HepG2 (cell line): ENCODE results near the gene MFNG. TPM values are rescaled to one million over a fixed set of nuclear protein-coding genes. Genes with fewer than 3 reads are reported as not detected.

Experiments used
- ATAD3A ChIP-seq: sonication (generic); formaldehyde crosslinking; IDR thresholded peaks from 2 replicates; pipeline ENCODE4 v1.4.0; 2020; ENCODE audit warnings: missing genetic modification reagents
- DMAP1 ChIP-seq: IDR thresholded peaks from 2 replicates; pipeline ENCODE4 v1.6.1; 2016
- FOXM1 ChIP-seq: sonication (generic); formaldehyde crosslinking; IDR thresholded peaks from 2 replicates; pipeline ENCODE4 v1.5.0; 2020; ENCODE audit warnings: missing genetic modification reagents
- HES4 ChIP-seq: sonication (generic); formaldehyde crosslinking; IDR thresholded peaks from 2 replicates; pipeline ENCODE4 v1.9.0; 2021; ENCODE audit warnings: mild to moderate bottlenecking, missing genetic modification reagents, borderline replicate concordance
- HNRNPL ChIP-seq: fragments of 200-400 bp; formaldehyde crosslinking; IDR thresholded peaks from 2 replicates; pipeline ENCODE4 v1.6.1; 2017; ENCODE audit warnings: mild to moderate bottlenecking, low read depth, low read length
- IKZF4 ChIP-seq: sonication (generic); formaldehyde crosslinking; IDR thresholded peaks from 2 replicates; pipeline ENCODE4 v1.5.1; 2020; ENCODE audit warnings: borderline replicate concordance, mild to moderate bottlenecking, low read depth, missing genetic modification reagents; ENCODE audit errors: not compliant biosample characterization
- JUN ChIP-seq: sonication (generic); formaldehyde crosslinking; IDR thresholded peaks from 2 replicates; pipeline ENCODE4 v1.4.0; 2020; ENCODE audit warnings: mild to moderate bottlenecking, missing genetic modification reagents
- NFE2L1 ChIP-seq: sonication (generic); formaldehyde crosslinking; IDR thresholded peaks from 2 replicates; pipeline ENCODE4 v1.4.0; 2020; ENCODE audit warnings: missing genetic modification reagents, mild to moderate bottlenecking, borderline replicate concordance
- NR3C1 ChIP-seq: sonication (generic); formaldehyde crosslinking; IDR thresholded peaks from 2 replicates; pipeline ENCODE4 v1.4.0; 2020; ENCODE audit warnings: missing genetic modification reagents
- PAWR ChIP-seq: sonication (generic); formaldehyde crosslinking; IDR thresholded peaks from 2 replicates; pipeline ENCODE4 v1.4.0; 2020; ENCODE audit warnings: missing genetic modification reagents, mild to moderate bottlenecking, borderline replicate concordance
- PAX8 ChIP-seq: sonication (generic); formaldehyde crosslinking; IDR thresholded peaks from 2 replicates; pipeline ENCODE4 v1.8.0; 2022; ENCODE audit warnings: mild to moderate bottlenecking, missing genetic modification reagents, borderline replicate concordance
- PLRG1 ChIP-seq: fragments of 450-650 bp; conservative IDR thresholded peaks from 2 replicates; pipeline ENCODE4 v1.6.1; 2016
- POGZ ChIP-seq: sonication (generic); formaldehyde crosslinking; IDR thresholded peaks from 2 replicates; pipeline ENCODE4 v1.4.0; 2020; ENCODE audit warnings: mild to moderate bottlenecking, missing genetic modification reagents
- RCOR2 ChIP-seq: IDR thresholded peaks from 2 replicates; pipeline ENCODE4 v1.6.1; 2016; ENCODE audit warnings: missing biosample characterization, missing genetic modification reagents
- REXO4 ChIP-seq: sonication (generic); formaldehyde crosslinking; IDR thresholded peaks from 2 replicates; pipeline ENCODE4 v1.8.0; 2022; ENCODE audit warnings: missing genetic modification reagents, mild to moderate bottlenecking, borderline replicate concordance
- RFXANK ChIP-seq: IDR thresholded peaks from 2 replicates; pipeline ENCODE4 v1.6.1; 2016
- SIN3B ChIP-seq: fragments of 150-350 bp; IDR thresholded peaks from 2 replicates; pipeline ENCODE4 v1.6.1; 2014; ENCODE audit warnings: low read length
- ZNF253 ChIP-seq: sonication (generic); formaldehyde crosslinking; IDR thresholded peaks from 2 replicates; pipeline ENCODE4 v1.8.0; 2022; ENCODE audit warnings: mild to moderate bottlenecking, missing genetic modification reagents, borderline replicate concordance
- ZNF510 ChIP-seq: sonication (generic); formaldehyde crosslinking; IDR thresholded peaks from 2 replicates; pipeline ENCODE4 v1.4.0; 2020; ENCODE audit warnings: low read depth, mild to moderate bottlenecking, missing genetic modification reagents
- ZNF552 ChIP-seq: sonication (generic); formaldehyde crosslinking; IDR thresholded peaks from 2 replicates; pipeline ENCODE4 v1.9.0; 2022; ENCODE audit warnings: missing genetic modification reagents, mild to moderate bottlenecking, borderline replicate concordance
- ZNF766 ChIP-seq: sonication (generic); formaldehyde crosslinking; IDR thresholded peaks from 2 replicates; pipeline ENCODE4 v1.5.0; 2020; ENCODE audit warnings: missing genetic modification reagents, borderline replicate concordance
- ZNF883 ChIP-seq: sonication (generic); formaldehyde crosslinking; IDR thresholded peaks from 2 replicates; pipeline ENCODE4 v1.5.1; 2020; ENCODE audit warnings: mild to moderate bottlenecking, missing genetic modification reagents; ENCODE audit errors: not compliant biosample characterization
- polyA plus RNA-seq, 8 experiments: library from polyadenylated mRNA; depleted of rRNA in 3 of 8; stranded (reverse) in 7 of 8; unstranded in 1 of 8; fragments of >200 nt; fragmentation: Illumina TruSeq in 4 of 8; extraction: Trizol in 4 of 8; gene quantifications; 2 replicates each; pipeline versions ENCODE4 v1.2.1 to v1.2.3, GENCODE V29; 2011 to 2016; ENCODE audit warnings: low read depth in 4 of 8, missing spikeins in 1 of 8, mixed read lengths in 1 of 8; ENCODE audit not compliant: insufficient read depth in 1 of 8
- total RNA-seq, 5 experiments: library from RNA; depleted of rRNA; stranded (reverse); fragments of >200 nt; fragmentation: Illumina TruSeq; extraction: Trizol; gene quantifications; 2 replicates each; pipeline ENCODE4 v1.2.3, GENCODE V29; 2016; ENCODE audit warnings: low read depth in 1 of 5
- TF ChIP-seq, protein P1 (sequence below): sonication (generic); formaldehyde crosslinking; IDR thresholded peaks from 2 replicates; pipeline ENCODE4 v1.4.0; 2020; ENCODE audit warnings: missing genetic modification reagents
- TF ChIP-seq, protein P2 (sequence below): sonication (generic); formaldehyde crosslinking; IDR thresholded peaks from 2 replicates; pipeline ENCODE4 v1.8.1; 2023; ENCODE audit warnings: mild to moderate bottlenecking, inconsistent platforms, moderate library complexity, missing genetic modification reagents, borderline replicate concordance

The MFNG gene
- total and polyA plus RNA-seq, 2 of the 13 experiments (the other 11 are each of a cell fraction or from before 2014, with no cell fraction given) = 1.0 to 11.7 TPM

DNA sequence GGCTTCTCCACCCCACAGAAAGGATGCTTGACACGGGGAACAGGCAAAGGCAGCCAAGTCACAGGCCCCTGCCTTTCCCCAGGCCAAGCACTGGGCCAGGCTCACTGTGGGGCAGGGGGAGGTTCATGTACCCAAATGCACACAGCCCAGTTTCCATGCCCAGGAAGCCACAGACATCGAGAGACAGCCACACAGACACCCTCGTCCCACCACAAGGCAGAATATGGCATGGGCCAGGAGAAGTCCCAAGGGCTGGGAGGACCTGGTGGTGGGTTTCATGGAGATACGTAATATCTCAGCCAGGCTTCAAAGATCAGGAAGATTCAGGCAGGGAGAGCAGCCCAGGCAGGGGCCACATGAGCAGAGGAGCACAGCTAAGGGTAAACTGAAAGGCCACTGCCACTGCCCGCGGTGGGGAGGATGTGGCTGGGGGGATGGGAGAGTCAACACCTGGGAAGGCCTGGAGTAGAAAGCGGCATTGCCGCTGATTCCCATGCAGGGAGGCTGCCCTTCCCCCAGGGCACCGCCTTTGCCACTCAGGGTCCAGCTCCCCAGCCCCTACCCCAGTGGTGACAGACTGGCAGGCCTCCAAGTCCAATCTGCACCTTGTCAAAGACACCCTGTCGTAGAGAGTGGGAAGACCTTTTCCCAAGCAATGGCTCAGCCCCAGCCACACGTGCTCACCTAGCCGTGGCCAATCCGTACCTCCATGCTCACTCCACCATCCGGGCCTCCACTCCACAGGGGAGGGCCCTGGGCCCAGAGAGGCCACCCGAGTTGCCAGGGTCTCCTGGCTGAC, 2.4 kb upstream of the MFNG start (continued):
- TF ChIP-seq, protein P1, sequence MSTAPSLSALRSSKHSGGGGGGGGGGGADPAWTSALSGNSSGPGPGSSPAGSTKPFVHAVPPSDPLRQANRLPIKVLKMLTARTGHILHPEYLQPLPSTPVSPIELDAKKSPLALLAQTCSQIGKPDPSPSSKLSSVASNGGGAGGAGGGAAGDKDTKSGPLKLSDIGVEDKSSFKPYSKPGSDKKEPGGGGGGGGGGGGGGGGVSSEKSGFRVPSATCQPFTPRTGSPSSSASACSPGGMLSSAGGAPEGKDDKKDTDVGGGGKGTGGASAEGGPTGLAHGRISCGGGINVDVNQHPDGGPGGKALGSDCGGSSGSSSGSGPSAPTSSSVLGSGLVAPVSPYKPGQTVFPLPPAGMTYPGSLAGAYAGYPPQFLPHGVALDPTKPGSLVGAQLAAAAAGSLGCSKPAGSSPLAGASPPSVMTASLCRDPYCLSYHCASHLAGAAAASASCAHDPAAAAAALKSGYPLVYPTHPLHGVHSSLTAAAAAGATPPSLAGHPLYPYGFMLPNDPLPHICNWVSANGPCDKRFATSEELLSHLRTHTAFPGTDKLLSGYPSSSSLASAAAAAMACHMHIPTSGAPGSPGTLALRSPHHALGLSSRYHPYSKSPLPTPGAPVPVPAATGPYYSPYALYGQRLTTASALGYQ (CRISPR knock-in tag) = no peak
- no peak for TF ChIP-seq RFXANK (CRISPR knock-in tag)
- TF ChIP-seq ZNF253 (CRISPR knock-in tag) = no peak
- no peak for TF ChIP-seq ZNF552 (CRISPR knock-in tag)
- no peak for TF ChIP-seq NR3C1 (CRISPR knock-in tag)
- no peak for TF ChIP-seq NFE2L1 (CRISPR knock-in tag)
- TF ChIP-seq JUN (CRISPR knock-in tag) = 0 out of 2 replicates have a peak, but pooled peaks have one; percentile 23
- TF ChIP-seq ZNF883 (CRISPR knock-in tag) = peak; percentile 43
- TF ChIP-seq ATAD3A (CRISPR knock-in tag) = no peak
- no peak for TF ChIP-seq DMAP1 (CRISPR knock-in tag)
- TF ChIP-seq POGZ (CRISPR knock-in tag) = no peak
- TF ChIP-seq HES4 = no peak
- peak; percentile 95 for TF ChIP-seq HNRNPL
- no peak for TF ChIP-seq PLRG1
- TF ChIP-seq ZNF510 (CRISPR knock-in tag) = peak; percentile 52; the same call in 1 of the 2 replicates
- TF ChIP-seq FOXM1 (CRISPR knock-in tag) = no peak
- TF ChIP-seq IKZF4 (CRISPR knock-in tag) = no peak
- peak; percentile 34; the same call in 1 of the 2 replicates for TF ChIP-seq RCOR2 (CRISPR knock-in tag)
- TF ChIP-seq, protein P2, sequence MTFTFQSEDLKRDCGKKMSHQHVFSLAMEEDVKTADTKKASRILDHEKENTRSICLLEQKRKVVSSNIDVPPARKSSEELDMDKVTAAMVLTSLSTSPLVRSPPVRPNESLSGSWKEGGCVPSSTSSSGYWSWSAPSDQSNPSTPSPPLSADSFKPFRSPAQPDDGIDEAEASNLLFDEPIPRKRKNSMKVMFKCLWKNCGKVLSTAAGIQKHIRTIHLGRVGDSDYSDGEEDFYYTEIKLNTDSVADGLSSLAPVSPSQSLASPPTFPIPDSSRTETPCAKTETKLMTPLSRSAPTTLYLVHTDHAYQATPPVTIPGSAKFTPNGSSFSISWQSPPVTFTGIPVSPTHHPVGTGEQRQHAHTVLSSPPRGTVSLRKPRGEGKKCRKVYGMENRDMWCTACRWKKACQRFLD (CRISPR knock-in tag) = no peak
- no peak for TF ChIP-seq PAX8 (CRISPR knock-in tag)
- TF ChIP-seq REXO4 (CRISPR knock-in tag) = no peak
- no peak for TF ChIP-seq SIN3B
- no peak for TF ChIP-seq ZNF766 (CRISPR knock-in tag)
- no peak for TF ChIP-seq PAWR (CRISPR knock-in tag)
